Measurements from ENCODE around the gene SULT1C2. TPM values are rescaled to one million over a fixed set of nuclear protein-coding genes. Genes with fewer than 3 reads are reported as not detected.

Gene SULT1C2
- total RNA-seq, 1 experiment from 2014 or later, result 1.6 TPM

GRCh38 chr2:108239786-108240185 lies 48.9 kb upstream of the SULT1C2 start, which contains the start of gene SULT1C3:
SULT1C3 (plus strand) TSS chr2:108239968; CDS start chr2:108247195, 7,227 bp downstream.
- H3K4me2 ChIP-seq (ENCODE audit: insufficient read depth, insufficient read length, low read length), result no peak within 1 kb of the TSS

More at GRCh38 chr2:108239786-108240185, 48.9 kb upstream of the SULT1C2 start, which contains the start of gene SULT1C3:
- no peak within 1 kb of the TSS for H2BK20ac ChIP-seq (ENCODE audit: low read depth, low read length, poor library complexity, severe bottlenecking)
- H3K23me2 ChIP-seq (ENCODE audit: insufficient read length, low read depth, low read length, poor library complexity, severe bottlenecking), result no peaks in the 10 kb centered on the region
- Mint-ChIP-seq H3K9me3 (peaks cover 42 to 43% of the 10 kb centered on the region in 2 experiments), H3K4me3 (no peak within 1 kb of the TSS), H3K36me3 (ENCODE audit: insufficient read depth in 1 of 3, low read depth in 3 of 3) (peaks cover 7 to 24% (median 13%) of the 10 kb centered on the region in 3 experiments), H3K4me1 (no peaks in the 10 kb centered on the region), H3K27me3 (ENCODE audit: low read depth) (no peaks in the 10 kb centered on the region), H3K27ac (no peak within 1 kb of the TSS)
- no peak within 1 kb of the TSS for H4K91ac ChIP-seq (ENCODE audit: insufficient read length, low read depth, low read length)
- H4K20me1 ChIP-seq (ENCODE audit: control insufficient read depth, insufficient read depth, insufficient read length), result no peaks in the 10 kb centered on the region
- no peak within 1 kb of the TSS for H3K27ac ChIP-seq (ENCODE audit: insufficient read length, low read depth, low read length)
- no peak within 1 kb of the TSS for H2BK120ac ChIP-seq (ENCODE audit: low read depth, low read length, poor library complexity, severe bottlenecking)
- peaks cover 12% of the 10 kb centered on the region for H3K9me3 ChIP-seq (ENCODE audit: control insufficient read depth, low read depth, low read length)
- H3K23ac ChIP-seq (ENCODE audit: insufficient read length, low read depth, low read length), result no peak within 1 kb of the TSS
- H2BK15ac ChIP-seq (ENCODE audit: low read depth, low read length), result no peak within 1 kb of the TSS
- H3K18ac ChIP-seq (ENCODE audit: insufficient read length, low read depth, low read length), result no peak within 1 kb of the TSS
- H3K4ac ChIP-seq (ENCODE audit: low read depth, low read length), result no peak within 1 kb of the TSS
- H4K5ac ChIP-seq (ENCODE audit: insufficient read length, low read depth, low read length), result no peak within 1 kb of the TSS
- no peak within 1 kb of the TSS for H3K14ac ChIP-seq (ENCODE audit: insufficient read depth, low read length)
- TF ChIP-seq CTCF (conservative IDR thresholded peaks at IDR 0.05), result no peak
- no peak within 1 kb of the TSS for H4K8ac ChIP-seq (replicated peaks; ENCODE audit: insufficient read length, low read depth, low read length)
- H3K4me1 ChIP-seq (ENCODE audit: insufficient read depth, low read length), result no peaks in the 10 kb centered on the region
- H3T11ph ChIP-seq (ENCODE audit: low read length), result no peak within 1 kb of the TSS
- H3K79me2 ChIP-seq (ENCODE audit: insufficient read depth, low read length), result no peaks in the 10 kb centered on the region
- no peak within 1 kb of the TSS for H3K56ac ChIP-seq (ENCODE audit: insufficient read length, low read depth, low read length)
- H3K9ac ChIP-seq (ENCODE audit: extremely low read depth, insufficient read length, low read length), result no peak within 1 kb of the TSS
- DNase-seq, result no peak
- no CpG with 5 or more reads among the region's 2 CpGs for WGBS (ENCODE audit: extremely low coverage, insufficient read length, low lambda C conversion rate)
- H3K79me1 ChIP-seq (ENCODE audit: insufficient read depth, low read depth, low read length, poor library complexity, severe bottlenecking), result no peaks in the 10 kb centered on the region
- no peak within 1 kb of the TSS for H2AK5ac ChIP-seq (ENCODE audit: insufficient read length, low read length)
- no peaks in the 10 kb centered on the region for H3K27me3 ChIP-seq (ENCODE audit: insufficient read depth, low read length)
- no peak within 1 kb of the TSS for H2AFZ ChIP-seq (ENCODE audit: low read length)
- no peak within 1 kb of the TSS for H2BK12ac ChIP-seq (ENCODE audit: insufficient read length, low read depth, low read length)
- no peak within 1 kb of the TSS for H2BK5ac ChIP-seq (ENCODE audit: insufficient read length, low read length)

All from H9 (cell line).